Measurements from ENCODE around the gene CAMTA1. TPM values are rescaled to one million over a fixed set of nuclear protein-coding genes. Genes with fewer than 3 reads are reported as not detected.

The CAMTA1 gene
- total RNA-seq, 1 experiment from 2014 or later, result 69.5 TPM

- H3K9me2 ChIP-seq (ENCODE audit: insufficient read depth), result no peaks in the 10 kb centered on the region
- no peak overlapping the region for H3K4me3 ChIP-seq (replicated peaks in 1 of 2; ENCODE audit: low read depth in 1 of 2, low read length in 2 of 2)
- H3K4me1 ChIP-seq (ENCODE audit: control insufficient read depth in 1 of 2, insufficient read depth in 2 of 2, low read length in 2 of 2), result no peaks in the 10 kb centered on the region
- no peak for ATAC-seq
- ChIA-PET CTCF (no interaction called here), POLR2A (no interaction called here), RAD21 (ENCODE audit: low non-redundant PET in 1 of 2, low total read pairs in 2 of 2, uncharacterized antibody in 2 of 2, unreplicated experiment in 2 of 2) (no interaction called here)
- intact Hi-C loops (cut with micrococcal nuclease), result no loop called here
- no peak for DNase-seq (ENCODE audit: low read depth, low spot score)
- no peaks in the 10 kb centered on the region for H4K20me1 ChIP-seq (ENCODE audit: insufficient read depth)
- no peak overlapping the region for H2AFZ ChIP-seq (ENCODE audit: low read depth, low read length, poor library complexity, severe bottlenecking)
- H3K4me2 ChIP-seq (ENCODE audit: low read length), result no peak overlapping the region
- H3K9ac ChIP-seq (ENCODE audit: low read length), result no peak overlapping the region
- no peaks in the 10 kb centered on the region for H3K79me2 ChIP-seq (ENCODE audit: insufficient read depth, low read length)
- no peaks in the 10 kb centered on the region for H3K36me3 ChIP-seq (ENCODE audit: control insufficient read depth in 1 of 2, insufficient read depth in 2 of 2, low read length in 2 of 2)
- no peaks in the 10 kb centered on the region for H3K9me3 ChIP-seq (ENCODE audit: control insufficient read depth in 1 of 2, insufficient read depth in 1 of 2, low read depth in 1 of 2, low read length in 2 of 2)
- H3K27me3 ChIP-seq (ENCODE audit: insufficient read depth, low read length), result 0 out of 2 replicates have a peak, but pooled peaks cover 3% of the 10 kb centered on the region
- BruUV-seq (replicated peaks), result no TSS peak
- no peak for TF ChIP-seq POLR2AphosphoS5 (IDR thresholded peaks at IDR 0.05; ENCODE audit: low read depth, low read length)
- no peak for TF ChIP-seq YY1 (IDR thresholded peaks at IDR 0.05; ENCODE audit: extremely low read depth, insufficient replicate concordance, low read depth, low read length)
- TF ChIP-seq ZBTB33 (IDR thresholded peaks at IDR 0.05; ENCODE audit: extremely low read depth, insufficient replicate concordance, low read length), result no peak
- TF ChIP-seq TCF7L2 (IDR thresholded peaks at IDR 0.05; ENCODE audit: borderline replicate concordance, extremely low read depth, insufficient read depth, insufficient read length), result no peak
- TF ChIP-seq ELF1 (IDR thresholded peaks at IDR 0.05; ENCODE audit: borderline replicate concordance, low read depth), result no peak
- no peak for TF ChIP-seq JUND (IDR thresholded peaks at IDR 0.05)
- TF ChIP-seq CTCF (IDR thresholded peaks at IDR 0.05 in 2 of 3, conservative IDR thresholded peaks at IDR 0.05 in 1 of 3; ENCODE audit: borderline replicate concordance in 1 of 3, insufficient read depth in 1 of 3, low read depth in 2 of 3, low read length in 2 of 3), result no peak
- TF ChIP-seq SP1 (IDR thresholded peaks at IDR 0.05; ENCODE audit: low read depth), result no peak
- no peak for TF ChIP-seq RAD21 (IDR thresholded peaks at IDR 0.05; ENCODE audit: low read depth)
- TF ChIP-seq POLR2A (IDR thresholded peaks at IDR 0.05; ENCODE audit: borderline replicate concordance, extremely low read depth, insufficient read depth, insufficient read length), result no peak
- no peak for TF ChIP-seq ATF3 (IDR thresholded peaks at IDR 0.05)
- TF ChIP-seq REST (IDR thresholded peaks at IDR 0.05; ENCODE audit: low read depth), result no peak
- TF ChIP-seq EZH2 (IDR thresholded peaks at IDR 0.05), result no peak
- no peak for TF ChIP-seq SRF (IDR thresholded peaks at IDR 0.05; ENCODE audit: low read depth)
- no peak for TF ChIP-seq SIN3A (IDR thresholded peaks at IDR 0.05; ENCODE audit: low read depth)
- TF ChIP-seq EGR1 (IDR thresholded peaks at IDR 0.05; ENCODE audit: low read depth), result no peak
- no peak for TF ChIP-seq CBX3 (IDR thresholded peaks at IDR 0.05; ENCODE audit: low read depth)
- no peak for TF ChIP-seq EZH2phosphoT487 (IDR thresholded peaks at IDR 0.05; ENCODE audit: borderline replicate concordance)
- no peak for TF ChIP-seq ZFX (IDR thresholded peaks at IDR 0.05)
- no peak for TF ChIP-seq ZNF274 (IDR thresholded peaks at IDR 0.05; ENCODE audit: low read depth, low read length)
- H3K27ac ChIP-seq (ENCODE audit: low read depth, low read length), result no peak overlapping the region
Measured at GRCh38 chr1:6922096-6922931, 137.1 kb downstream of the CAMTA1 start.

Data from HCT116 (cell line).